Superior temporal gyrus (tissue), 1 donor: ENCODE measurements around the gene ANKRD34B.

Experiments
- DNase-seq: peaks from one replicate; pipeline ENCODE4 v3.0.0-alpha.2; 2016; ENCODE audit errors: extremely low spot score

The ANKRD34B gene

DNA sequence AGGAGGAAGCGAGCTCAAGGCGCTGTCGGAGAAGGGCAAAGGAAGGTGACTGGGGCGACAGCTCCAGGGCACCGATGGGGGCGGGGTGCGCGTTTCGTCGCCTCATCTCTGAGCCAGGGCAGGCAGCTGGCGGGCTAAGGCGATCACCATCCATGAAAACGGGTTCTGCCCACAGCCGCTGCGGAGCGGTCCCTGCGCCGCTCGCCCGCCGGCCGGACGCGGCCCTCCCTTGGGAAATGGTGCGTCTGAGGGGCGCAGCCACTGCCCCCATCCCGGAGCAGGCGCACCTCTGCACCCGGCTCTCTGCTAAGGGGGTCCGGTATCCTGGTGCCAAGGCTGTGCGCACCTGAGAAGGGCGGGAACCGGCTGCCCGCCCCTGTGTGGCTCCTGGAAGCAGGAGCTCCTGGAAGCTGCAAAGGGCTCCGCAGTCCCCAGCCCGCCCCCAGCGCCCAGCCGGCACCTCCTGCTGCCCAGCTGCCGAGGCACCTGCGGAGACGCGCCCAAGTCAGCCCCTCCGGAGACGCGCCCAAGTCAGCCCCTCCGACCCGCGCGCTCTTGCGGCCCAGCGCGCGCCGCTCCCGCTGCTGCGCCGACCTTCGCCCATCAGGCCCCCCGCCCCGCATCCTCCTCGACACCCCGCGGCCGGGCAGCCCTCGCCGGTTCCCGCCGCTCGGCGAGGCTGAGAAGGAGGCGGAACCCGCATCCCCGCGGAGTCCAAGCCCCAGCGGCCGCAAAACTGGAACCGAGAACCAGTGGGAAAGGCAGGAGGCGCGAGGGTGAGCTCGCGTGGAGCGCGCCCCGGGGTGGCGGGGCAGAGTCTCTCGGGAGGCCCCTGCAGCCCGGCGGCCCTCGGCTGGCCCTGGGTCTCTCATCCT lies 757 bp downstream of the ANKRD34B start:
- no peak for DNase-seq

DNA sequence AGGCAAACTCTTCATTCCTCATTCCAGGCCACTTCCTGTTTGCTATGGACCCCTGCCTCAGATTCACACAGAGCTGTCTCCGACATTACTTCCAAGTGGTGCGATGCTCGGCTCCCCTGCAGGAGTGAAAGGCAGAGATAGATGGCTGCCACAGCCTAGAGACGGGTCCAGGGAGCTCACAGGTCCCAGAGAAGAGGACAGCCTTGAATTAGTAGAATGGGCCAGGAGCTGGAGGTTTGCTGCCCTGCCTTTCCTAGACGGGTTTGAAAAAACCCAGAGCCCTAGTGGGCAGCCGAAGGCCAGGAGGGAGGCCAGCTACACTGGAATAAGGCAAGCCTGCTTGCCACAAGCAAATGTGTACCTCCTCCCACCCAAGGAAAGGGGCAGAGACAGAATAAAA lies 1.8 kb downstream of the ANKRD34B start:
- DNase-seq: no peak

DNA sequence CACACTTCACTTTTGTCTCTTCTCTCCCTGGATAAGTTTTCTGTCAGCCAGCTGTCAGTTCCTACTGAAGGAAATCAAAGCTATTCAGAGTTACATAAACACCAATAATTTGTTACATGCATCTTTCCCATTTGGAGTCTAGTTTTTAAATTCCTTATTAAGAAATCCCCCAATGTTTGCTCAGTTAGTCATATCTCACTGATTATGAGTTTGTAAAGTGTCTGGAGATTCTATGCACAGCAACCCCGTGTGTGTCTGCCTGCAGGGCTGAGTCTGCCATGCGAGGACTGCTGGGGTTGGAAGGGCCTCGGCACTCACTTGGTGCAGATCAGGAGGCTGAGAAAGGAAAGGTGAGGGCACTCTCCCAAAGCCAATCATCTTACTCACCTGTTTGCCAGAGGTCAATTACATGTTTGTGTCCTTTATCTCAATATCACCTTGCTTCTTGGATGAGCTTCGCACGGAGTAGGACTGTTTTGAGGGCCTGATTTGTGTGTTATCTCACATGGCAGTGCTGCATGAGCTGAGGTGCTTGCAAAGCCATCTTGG lies 3.3 kb downstream of the ANKRD34B start:
- DNase-seq: no peak

DNA sequence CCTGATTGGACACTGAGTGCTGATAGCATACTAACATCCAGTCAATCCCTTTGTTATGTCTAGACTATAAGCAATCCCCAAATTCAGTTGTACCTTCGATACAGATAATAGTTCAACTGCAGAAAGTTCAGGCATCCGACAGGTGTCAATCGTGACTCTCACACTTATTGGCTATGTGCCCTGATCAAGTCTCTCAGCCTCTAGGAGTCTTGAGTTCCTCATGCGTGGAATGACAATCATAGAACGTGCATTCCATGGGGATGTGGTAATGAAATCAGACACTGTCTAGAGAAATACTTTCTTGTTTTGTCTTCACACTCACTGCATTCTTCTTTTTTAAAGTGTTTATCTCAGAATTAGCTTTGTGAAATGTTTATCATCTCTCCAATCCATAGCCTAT lies 4.8 kb downstream of the ANKRD34B start:
- DNase-seq: no peak

DNA sequence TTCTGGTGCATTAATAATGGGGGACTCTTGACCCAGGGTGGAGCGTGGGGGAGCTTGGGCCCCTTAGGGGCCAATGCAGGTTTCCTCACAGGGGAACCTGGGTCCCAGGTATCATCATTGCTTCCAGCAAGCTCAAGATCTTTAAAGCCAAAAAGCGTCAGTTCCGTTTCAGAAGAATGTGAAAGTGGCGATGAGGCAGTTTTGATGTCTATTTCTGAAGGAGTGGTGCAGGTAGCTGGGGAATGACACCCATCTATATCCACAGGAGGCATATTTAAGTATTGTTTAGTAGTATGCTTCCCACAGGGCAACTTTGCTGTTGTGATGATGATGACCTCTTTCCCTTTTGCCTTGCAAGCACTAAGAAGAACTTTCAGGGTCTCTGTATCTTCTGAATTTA lies 10.8 kb downstream of the ANKRD34B start:
- DNase-seq: no peak

DNA sequence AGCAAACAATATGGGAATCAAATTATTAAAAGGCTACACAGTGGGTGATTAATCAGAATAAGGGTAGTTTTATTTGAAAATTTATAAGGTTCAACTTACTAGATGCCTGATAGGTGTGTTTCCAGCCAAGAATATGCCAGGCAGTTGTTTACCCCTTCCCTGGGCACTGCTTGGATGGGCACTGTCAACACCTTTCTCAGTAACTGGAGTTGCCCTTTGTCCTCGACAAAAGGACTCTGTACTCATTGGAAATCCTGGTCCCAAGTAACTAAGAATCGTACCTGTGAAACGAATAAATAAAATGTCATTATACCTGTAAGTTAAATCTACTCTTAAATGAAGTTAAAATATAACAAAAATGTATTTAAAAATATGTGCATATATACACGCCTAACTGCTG lies 15.0 kb downstream of the ANKRD34B start:
- no peak for DNase-seq

DNA sequence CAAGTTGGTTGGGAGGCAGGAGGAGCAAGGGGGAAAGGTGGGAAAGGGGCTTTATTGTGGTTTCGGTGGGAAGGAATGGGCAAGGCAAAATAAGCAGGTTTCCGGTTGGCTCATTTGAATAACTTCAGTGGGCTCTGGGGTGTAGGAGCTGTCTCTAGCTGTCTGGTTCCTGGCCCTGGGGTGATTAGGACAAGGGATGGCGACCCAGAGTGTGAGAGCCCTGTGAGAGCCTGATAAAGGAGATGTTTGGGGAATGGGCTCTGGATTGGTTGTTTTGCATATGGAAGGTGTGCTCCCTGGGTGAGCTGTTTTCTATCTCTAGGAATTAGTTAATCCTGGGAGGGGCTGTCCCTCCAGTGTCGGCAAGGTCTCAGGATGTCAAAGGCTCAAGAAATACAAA lies 15.4 kb downstream of the ANKRD34B start:
- DNase-seq: no peak

DNA sequence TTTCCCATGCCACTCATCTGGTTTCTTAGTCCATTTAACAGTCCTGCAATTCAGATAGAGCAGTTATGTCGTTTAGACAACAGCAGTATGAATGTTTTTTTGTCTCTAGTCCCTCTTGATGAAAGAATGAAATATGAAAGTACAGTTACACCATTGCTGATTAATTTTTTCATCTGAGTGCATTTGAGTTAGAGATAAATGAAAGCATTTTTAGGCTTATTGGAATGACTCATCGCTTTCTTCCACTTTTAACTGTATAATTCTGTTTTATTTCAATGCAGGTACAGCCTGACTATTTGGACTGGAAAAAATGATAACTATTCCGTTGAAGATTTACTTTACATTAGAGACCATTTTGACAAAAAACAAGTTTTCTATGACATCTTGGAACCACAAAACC lies 28.7 kb downstream of the ANKRD34B start:
- no peak for DNase-seq

DNA sequence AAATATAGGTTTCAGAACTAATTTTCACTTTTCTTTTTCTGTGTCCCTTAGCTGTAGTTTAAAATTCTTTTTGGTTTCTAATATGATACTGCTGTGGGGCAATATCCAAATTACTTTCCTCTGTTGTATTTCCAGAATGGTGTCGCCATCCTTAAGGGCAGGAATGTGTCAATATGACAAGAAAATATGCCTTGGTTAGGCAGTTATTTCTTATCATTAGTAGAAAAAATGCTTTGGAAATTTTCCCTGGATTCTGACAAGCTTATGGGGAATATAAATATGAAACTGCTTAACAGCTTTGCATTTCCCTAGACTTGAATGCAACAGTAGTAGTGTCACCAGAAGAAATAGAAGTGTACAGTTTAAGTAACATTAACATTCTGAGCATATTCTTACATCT lies 29.4 kb downstream of the ANKRD34B start:
- DNase-seq: no peak

DNA sequence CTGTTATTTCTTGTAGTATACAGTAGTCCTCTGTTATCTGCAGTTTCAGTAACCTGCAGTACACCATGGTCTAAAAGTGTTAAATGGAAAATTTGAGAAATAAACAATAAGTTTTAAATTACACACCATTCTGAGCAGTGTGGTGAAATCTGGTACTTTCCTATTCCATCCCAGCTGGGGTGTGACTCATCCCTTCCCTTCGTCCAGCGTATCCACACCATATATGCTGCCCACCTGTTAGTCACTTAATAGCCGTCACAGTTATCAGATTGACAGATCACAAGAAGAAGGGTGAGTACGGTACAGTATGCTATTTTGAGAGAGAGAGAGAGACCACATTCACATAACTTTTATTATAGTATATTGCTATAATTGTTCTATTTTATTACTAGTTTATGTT lies 53.3 kb downstream of the ANKRD34B start:
- no peak for DNase-seq

DNA sequence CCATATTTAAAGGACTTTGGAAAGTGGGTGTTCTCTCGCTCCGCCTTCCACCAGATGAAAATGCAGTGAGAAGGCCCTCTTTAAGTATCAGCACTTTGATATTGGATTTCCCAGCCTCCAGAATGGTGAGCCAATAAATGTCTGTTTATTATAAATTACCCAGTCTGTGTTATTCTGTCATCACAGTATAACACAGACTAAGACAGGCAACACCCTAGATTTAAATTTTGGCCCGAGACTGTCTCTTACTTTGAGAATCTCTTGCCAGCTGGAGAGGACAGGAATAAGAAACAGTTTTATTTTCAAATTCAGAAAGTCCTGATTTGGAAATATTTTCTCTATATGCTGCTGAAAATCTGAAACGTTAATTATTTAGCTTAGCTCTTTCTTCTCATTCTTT lies 60.7 kb downstream of the ANKRD34B start:
- DNase-seq: no peak

DNA sequence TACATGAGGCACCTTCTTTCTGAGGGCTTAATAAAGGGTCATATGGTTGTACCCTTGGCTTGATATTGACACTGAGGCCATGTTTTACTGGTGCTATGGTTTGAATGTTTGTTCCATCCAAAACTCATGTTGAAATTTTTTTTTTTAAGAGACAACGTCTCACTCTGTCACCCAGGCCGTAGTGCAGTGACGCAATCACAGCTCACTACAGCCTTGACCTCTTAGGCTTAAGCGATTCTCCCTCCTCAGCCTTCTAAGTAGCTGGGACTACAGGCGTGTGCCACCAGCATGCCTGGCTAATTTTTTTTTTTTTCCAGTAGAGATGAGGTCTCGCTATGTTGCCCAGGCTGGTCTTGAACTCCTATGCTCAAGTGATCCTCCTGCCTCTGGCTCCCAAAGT lies 61.2 kb downstream of the ANKRD34B start:
- DNase-seq: no peak

DNA sequence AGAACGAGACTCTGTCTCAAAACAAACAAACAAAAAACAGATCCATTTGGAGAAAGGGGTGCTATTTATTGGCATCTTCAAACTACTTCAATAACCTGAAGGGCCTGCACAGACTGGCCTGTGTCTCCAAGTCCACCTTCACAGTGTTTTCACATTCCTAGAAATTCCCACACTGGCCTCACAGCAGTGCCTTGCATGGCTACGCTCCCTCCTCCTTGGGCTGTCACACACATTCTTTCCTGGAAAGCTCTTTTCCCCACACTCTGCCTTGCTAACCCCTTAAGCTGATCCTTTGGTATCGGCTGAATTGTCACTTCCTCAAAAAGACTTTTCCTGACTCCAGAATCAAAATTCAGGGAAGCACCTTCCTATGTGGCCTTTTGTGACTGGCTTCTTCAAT lies 62.4 kb downstream of the ANKRD34B start:
- no peak for DNase-seq
